ENCODE results near the gene TNFSF15.

TNFSF15 gene

DNA sequence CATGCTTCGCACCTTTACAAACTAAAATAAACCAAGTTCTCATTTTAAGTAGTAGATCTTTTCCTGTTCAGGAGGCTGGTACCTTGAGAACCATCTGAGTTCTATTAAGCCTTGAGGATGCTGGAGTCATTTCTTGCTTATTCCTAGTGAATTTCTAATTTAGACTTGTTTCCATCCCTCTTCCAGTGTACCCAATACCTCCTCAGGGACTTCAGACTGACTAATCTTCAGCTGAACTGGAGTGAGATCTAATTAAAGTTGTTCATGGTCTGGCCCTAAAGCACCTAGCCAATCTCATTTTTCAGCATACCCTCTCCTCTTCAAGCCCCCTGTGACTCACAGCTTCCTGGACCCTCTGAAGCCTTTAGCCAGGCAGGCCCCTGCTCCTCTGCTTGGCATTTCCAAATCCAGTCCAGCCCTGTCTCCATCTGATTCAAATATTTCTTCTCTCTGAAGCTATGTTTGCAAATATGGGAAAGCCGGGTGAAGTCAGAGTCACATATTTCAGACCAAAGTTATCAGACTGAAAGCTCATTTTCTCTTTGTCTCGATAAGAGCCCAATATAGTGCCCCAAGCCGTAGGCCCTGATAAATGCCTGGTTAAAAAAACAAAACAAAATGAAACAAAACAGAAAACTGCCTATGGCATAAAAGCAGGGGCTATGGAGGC lies 19.4 kb upstream of the TNFSF15 start:
- DNase-seq (ENCODE audit: low spot score), result no peak

DNA sequence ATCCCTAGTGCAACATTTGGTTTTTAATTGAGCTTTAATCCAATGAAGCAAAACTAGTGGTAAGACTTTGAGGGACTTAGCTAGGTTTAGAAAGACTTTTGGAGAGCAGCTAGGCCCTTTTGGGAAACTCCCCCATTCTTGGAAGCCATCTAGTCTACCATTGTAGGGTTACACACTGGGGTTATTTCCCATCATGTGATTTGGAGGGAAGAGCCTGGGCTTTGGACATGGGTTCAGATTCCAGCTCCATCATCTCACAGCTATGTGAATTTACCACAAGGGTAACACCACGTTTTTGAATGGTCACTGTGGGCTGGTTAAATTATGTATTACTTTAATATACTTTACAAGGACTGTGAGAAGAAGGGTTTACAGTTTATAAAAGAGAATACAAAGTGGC lies 18.3 kb upstream of the TNFSF15 start:
- DNase-seq (ENCODE audit: low spot score), result no peak

- no peak for DNase-seq (ENCODE audit: low spot score)
Observed at GRCh38 chr9:114823441-114823840, 17.6 kb upstream of the TNFSF15 start.

DNA sequence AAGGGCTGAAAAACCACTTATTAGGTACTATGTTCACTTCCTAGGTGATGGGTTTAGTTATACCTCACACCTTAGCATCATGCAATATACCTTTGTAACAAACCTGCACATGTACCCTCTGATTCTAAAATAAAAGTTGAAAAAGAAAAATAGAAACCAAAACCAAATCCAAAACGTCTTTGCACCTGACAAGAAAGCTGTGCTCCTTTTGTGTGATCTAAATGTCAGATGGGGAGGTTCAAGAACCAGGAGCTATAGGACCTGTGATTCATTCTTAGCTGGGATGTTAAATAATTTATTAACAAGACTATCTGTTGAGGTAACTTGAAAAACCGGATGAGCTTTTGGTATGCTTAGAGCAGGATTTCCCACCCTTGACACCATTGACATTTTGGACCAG lies 16.9 kb upstream of the TNFSF15 start:
- no peak for DNase-seq (ENCODE audit: low spot score)

DNA sequence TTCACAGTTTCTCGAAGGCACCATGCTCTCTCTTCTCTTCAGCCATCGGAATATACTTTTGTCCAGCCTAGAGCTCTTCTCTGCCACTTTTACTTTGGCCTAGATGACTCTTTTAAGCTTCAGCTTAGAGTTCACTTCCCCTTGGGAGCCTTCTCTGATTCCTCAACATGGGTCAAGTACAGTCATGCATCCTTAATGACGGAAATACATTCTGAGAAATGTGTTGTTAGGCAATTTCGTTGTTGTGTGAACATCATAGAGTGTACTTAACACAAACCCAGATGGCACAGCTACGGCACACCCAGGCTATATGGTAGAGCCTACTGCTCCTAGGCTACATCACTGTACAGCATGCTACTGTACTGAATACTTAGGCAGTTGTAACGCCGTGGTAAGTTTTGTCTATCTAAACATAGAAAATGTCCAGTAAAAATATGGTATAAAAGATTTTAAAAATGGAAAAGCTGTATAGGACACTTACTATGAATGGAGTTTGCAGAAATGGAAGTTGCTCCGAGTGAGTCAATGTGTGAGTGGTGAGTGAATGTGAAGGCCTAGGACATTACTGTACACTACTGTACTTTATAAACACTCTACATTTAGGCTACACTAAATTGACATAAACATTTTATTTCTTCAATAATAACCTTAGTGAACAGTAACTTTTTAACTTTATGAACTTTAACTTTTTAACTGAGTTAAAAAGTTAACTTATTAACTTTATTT lies 15.1 kb upstream of the TNFSF15 start:
- DNase-seq (ENCODE audit: low spot score), result no peak

GRCh38 chr9:114818178-114818577 lies 12.3 kb upstream of the TNFSF15 start:
- no peak for DNase-seq (ENCODE audit: low spot score)

DNA sequence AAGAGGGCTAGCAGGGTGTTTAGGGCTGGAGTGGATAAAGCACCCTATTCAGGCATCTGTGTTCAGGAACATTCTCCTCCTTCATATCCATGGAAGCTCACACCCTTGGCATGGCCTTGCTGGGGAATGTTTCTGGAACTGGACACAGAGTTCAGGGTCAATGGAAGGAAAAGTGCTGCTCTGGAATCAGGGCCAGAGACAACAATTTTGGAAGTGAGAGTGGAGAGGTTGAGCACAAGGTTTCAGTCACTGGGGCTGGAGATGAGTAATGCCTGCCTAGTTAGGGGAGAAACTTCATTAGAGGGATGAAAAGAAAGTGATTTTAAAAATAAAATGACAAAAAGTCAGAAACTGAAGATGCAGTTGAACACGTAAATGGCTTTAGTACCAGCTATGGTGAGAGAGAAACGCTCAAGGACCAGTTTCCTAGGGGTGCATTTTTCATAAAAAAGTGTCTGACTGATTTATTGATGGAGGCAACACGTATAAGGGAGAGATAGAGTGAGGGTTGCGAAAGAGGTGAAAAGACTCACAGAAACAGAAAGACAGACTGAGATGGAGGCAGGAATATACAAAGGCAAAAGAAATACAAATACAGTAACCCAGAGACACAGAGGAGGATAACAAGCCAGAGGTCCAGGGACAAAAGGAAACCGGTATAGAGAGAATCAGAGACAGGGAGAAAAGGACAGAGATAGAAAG lies 8.0 kb upstream of the TNFSF15 start:
- DNase-seq (ENCODE audit: low spot score), result no peak

DNA sequence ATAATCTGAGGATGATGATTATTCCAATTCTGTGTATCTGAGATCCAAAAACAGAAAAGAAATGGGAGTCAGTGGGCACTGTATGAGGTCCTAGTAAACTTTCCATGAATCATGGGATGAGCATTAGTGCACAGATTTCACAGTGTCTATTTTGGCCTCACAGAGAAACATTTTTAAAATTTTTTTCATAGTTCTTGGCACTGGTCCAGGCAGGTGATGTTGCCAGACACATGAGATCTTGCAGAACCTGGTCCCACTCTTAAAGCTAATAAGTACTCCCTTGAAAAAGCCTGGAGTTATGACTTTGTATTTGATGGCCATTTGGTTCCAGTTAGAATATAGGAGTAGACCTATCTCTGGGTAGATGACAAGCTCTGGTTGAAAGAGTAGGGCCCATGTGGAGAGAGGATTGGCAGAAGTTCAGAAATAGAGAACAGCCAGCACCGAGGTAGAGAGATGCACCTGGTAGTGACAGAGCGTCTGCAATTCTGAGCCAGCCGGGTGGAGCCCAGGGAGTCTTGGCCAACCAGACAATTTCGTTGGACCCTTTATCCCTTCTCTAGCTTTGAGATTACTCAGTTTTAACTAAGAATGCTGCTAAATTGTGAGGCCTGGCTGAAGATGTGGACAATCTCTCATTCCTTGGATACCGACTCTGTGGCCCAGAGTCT lies 6.3 kb upstream of the TNFSF15 start:
- no peak for DNase-seq (ENCODE audit: low spot score)

DNA sequence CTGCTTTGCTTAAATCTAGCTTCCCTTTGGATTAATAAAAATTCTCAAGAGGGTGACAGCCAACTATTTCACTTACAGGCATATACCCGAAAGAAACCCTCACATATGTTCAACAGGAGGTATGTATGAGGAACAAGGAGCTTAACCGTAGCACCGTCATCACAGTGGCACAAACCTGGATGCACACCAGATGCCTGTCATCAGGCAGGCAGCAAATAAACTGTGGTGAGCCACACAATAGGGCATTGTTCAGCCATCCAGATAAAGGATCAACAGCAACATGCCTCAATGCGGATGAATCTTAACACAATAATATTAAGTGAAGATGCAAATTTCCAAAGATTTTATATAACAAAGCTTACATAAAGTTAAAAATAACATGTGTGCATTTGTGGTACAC lies 5.5 kb upstream of the TNFSF15 start:
- DNase-seq (ENCODE audit: low spot score), result no peak

DNA sequence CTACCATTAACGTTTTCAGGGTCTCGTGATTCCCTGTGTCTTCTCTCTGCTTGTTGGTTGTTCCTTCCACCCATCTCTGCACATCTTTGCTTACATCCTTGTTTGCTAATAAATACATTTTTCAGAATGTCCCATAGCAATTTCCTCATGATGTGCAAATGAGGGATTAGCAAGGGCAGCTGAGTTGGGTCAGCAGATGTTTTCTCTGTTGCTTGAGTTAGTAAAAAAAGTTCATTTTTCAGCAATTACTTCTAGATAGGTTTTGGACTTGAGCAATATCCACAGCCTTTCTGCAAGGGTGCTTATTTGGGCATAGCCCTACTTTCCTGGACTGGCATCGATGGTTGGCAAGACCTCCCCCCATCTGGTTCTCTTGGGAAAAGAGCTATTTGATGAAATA lies 4.8 kb upstream of the TNFSF15 start:
- no peak for DNase-seq (ENCODE audit: low spot score)

DNA sequence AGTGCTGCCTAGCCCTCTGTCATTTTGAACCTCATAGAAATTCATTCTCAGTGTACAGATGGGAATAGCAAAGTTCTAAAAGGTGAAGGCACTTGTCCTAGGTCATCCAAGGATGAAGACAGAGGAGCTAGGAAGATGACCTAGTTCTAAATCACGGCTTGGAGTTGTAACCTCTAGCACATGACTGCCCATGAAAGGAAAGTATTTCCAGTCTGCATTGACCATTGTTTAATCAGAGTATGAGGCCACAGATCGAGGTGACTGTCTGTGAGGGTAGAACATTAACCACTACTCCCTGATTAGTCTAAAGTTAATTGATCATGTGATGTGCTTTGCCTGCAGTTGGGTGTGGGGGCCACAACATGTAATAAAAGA lies 674 bp upstream of the TNFSF15 start:
- no peak for DNase-seq (ENCODE audit: low spot score)

DNA sequence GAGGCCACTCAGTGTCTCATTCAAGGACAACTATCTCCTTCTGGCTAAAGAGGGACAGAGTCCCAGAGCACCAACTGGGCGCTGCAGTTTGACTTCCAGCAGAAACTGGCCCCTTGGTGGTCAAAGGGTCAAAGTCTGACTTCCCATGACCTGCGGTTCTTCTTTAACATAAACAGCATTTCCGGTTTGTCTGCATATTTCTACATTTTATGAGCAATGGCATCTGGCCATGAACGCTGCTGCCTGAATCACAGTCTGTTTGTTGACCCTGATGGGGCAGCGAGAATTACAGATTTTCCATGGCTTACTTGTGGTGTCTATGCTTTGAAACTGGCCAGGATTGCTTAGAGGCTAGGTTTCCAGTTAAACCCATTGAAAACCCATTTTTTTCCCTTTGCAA lies 1.3 kb downstream of the TNFSF15 start:
- DNase-seq (ENCODE audit: low spot score), result no peak

GRCh38 chr9:114803479-114804265 lies 2.2 kb downstream of the TNFSF15 start:
- DNase-seq (ENCODE audit: low spot score), result no peak

DNA sequence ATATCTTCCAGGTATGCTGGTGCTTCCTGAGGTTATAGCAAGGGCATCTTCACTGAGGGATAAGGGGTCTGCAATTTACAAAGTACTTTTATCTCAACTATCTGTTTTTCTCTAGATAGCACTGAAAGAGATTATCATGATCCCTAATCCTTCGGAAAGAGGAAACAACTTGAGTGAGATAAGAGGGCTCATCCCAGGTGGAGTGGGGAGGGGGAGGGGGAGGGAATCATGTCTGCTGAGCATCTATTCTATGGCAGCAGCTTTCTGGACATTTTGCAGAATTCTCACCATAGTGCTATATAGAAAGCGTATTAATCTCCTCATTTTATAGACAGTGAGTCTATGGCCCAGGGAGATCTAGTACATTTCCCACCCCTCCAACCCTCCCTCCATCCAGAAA lies 5.9 kb downstream of the TNFSF15 start:
- DNase-seq (ENCODE audit: low spot score), result no peak

DNA sequence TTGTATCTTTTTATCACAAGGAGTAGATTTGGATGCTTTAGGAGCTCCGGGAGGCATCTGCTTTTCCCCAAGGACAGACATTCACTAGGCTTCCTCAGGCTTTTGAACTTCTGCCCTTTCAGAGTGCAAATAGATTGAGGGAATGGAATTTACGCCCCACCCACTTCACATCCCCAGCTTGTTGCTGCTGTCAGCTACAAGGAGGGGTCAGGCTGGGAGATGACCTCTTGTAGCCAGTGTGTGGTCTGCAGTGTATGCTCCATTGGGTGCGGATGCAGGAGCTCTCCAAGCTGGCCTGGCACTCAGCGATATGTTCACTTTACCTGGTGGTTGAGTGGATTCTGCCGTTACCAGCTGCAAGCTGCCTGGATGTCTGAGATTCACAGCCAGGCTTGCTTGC lies 6.4 kb downstream of the TNFSF15 start:
- DNase-seq (ENCODE audit: low spot score), result no peak

DNA sequence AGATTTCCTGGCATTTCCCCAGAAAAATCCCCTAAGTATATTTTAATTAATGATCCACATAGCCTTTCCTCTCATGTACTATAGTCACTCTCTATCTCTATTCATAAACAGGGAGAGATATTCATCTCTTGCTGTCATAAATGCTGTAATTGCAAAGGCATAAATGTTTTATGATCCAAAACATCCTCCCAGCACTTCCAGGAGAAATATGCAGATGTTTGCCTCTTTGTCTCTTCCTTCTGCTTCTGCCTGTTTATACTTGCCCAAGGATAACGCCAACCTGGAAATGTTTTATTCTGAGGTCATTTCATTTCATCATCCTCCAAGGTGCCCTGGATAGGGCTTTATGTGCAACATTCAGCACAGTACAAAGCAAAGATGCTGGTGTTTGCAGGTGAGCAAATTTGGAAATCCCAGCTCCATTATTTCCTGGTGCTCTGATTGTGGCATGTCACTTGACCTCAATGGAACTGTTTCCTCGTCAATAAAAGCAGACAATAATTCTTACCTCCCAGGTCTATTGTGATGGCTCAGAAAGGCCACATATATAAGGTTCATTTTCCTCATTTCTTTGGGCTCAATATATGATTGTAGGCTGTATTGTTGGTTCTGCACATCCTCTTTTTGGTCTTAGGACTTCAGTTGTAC lies 6.9 kb downstream of the TNFSF15 start:
- DNase-seq (ENCODE audit: low spot score), result no peak

GRCh38 chr9:114798101-114798500 lies 7.7 kb downstream of the TNFSF15 start:
- DNase-seq (ENCODE audit: low spot score), result no peak

DNA sequence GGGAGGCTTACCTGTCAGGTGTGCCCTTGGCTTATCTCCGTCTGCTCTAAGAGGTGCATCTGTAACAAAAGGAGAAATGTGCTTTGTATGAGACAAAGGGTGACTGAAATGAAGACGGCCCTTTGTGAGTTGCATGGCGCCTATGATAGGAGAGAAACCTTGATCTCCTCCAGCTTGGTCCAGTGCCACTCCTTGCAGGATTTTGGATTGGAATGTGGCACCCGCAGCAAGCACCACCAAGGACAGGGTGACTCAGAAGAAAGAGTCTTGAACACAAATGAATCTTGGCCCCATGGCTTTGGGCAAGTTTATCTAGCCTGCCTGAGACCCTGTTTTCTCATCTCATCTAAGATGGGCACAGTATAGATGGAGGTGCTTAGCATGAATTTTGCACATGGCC lies 13.4 kb downstream of the TNFSF15 start:
- DNase-seq (ENCODE audit: low spot score), result no peak

DNA sequence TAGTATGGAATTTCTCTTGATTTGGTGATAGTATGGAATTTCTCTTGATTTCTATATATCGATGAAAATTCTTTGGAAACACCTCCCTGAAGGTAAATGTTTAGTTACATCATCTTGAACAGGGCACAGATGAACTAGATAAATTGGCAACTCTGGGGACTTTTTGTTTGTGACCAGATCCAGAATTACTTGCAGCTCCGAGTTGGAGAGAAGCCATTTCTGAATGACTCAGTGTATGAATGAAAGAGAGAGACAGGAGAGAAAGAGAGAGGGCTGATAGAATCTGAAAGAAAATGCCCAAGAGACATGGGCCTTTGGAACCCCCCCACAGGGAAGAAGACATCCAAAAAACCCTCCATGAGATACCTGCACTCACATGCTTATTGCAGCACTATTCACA lies 14.1 kb downstream of the TNFSF15 start:
- DNase-seq (ENCODE audit: low spot score), result no peak

DNA sequence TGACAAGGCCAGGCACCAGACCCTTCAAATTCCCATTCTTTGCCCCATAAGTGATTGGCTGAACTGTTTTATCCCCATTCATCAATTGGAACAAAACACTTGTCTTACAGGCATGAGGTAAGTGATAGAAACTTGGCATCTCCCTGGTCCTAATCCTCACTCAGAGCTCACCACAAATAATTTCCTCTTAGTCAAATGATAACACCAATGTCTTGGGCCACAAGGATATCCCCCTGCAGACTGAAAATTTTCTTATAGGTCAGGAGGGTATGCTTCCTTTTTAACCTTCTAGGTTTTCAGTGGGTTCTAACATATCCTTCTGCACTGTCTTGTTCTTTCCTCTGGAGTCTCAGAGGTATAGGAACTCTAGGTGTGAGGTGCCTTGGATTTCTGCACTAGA lies 14.5 kb downstream of the TNFSF15 start:
- no peak for DNase-seq (ENCODE audit: low spot score)

DNA sequence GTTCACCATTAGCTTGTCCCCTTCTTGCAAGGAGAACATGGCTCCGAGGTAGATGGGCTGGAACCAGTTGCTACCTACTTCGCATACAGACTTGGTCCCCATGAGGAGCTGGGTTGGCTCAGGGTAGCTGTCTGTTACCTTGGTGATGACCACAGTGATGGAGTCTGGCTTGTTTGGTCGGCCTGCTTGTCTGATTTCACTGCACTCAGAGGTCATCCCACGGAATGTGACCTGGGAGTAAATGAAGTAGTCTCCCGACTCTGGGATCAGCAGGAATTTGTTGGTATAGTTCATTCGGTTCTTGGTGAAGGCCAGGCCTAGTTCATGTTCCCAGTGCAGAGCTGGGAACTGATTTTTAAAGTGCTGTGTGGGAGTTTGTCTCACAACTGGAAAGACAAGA lies 15.3 kb downstream of the TNFSF15 start:
- no peak for DNase-seq (ENCODE audit: low spot score)

- no peak for DNase-seq (ENCODE audit: low spot score)
Observed at GRCh38 chr9:114789006-114789405, 16.8 kb downstream of the TNFSF15 start.

Measured in left forelimb (tissue), 1 donor.